Measurements from ENCODE around the gene SET. TPM values are rescaled to one million over a fixed set of nuclear protein-coding genes. Genes with fewer than 3 reads are reported as not detected.

The SET gene
- total and polyA plus RNA-seq, 2 donors (not counting 3 experiments of a cell fraction or from before 2014, with no cell fraction given): 61.1 to 483 TPM

DNA sequence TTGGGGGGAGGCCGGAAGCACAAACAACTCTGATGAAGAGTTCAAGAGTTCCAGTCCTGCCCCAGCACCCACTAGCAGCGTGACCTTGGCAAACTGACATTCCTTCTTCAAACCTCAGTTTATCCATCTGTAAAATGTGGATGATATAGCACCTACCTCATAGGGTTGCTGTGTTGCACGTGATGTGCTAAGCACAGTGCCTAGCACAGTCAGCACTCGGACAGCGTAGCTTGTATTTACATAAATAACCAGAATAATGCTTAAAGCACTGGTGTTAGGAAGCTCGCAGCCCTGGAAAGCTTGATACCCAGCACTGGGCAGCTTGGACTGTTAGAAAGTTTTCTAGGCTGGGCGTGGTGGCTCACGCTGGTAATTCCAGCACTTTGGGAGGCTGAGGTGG lies 18.4 kb downstream of the SET start:
- Histone ChIP-seq H4K20me1 (replicated peaks; ENCODE audit: control insufficient read depth, extremely low read depth, insufficient read depth, low read length) (no peaks in the 10 kb centered on the region), H3K27ac (ENCODE audit: insufficient read depth, low read depth, low read length) (no peak overlapping the region), H3K36me3 (ENCODE audit: control insufficient read depth in 2 of 2, extremely low read depth in 1 of 2, insufficient read depth in 2 of 2, low read length in 2 of 2) (peaks cover 2 to 4% of the 10 kb centered on the region in 2 experiments), H3K9me1 (replicated peaks; ENCODE audit: control insufficient read depth, extremely low read depth, insufficient read depth, low read length) (no peaks in the 10 kb centered on the region), H3K4me1 (ENCODE audit: control insufficient read depth, extremely low read depth, insufficient read depth, low read length) (peaks cover 8% of the 10 kb centered on the region), H3K79me2 (ENCODE audit: control insufficient read depth, insufficient read depth, low read length) (peaks cover 10% of the 10 kb centered on the region), H3K9ac (replicated peaks; ENCODE audit: extremely low read depth, insufficient read depth, low read length) (no peak overlapping the region), H3K9me3 (replicated peaks; ENCODE audit: control insufficient read depth, insufficient read depth, low read length) (no peaks in the 10 kb centered on the region), H3K4me3 (replicated peaks in 1 of 3; ENCODE audit: insufficient read depth in 1 of 3, low read depth in 1 of 3, low read length in 3 of 3) (no peak overlapping the region), H3K4me2 (ENCODE audit: insufficient read depth, low read length) (no peak overlapping the region), H2AFZ (ENCODE audit: low read depth, low read length) (no peak overlapping the region), H3K27me3 (ENCODE audit: control insufficient read depth in 2 of 2, insufficient read depth in 2 of 2, low read length in 2 of 2) (no peaks in the 10 kb centered on the region)
- intact Hi-C loops (cut with micrococcal nuclease) (no loop called here), dilution Hi-C loops (cut with MboI; ENCODE audit: extremely low pct_ligation_motif_present, low sequenced_read_pairs) (no loop called here)
- ChIA-PET POLR2A (no interaction called here), CTCF (no interaction called here)
- TF ChIP-seq POLR2A (IDR thresholded peaks at IDR 0.05; ENCODE audit: low read depth, low read length) (no peak), EZH2 (IDR thresholded peaks at IDR 0.05; ENCODE audit: borderline replicate concordance, low read depth, low read length, severe bottlenecking) (no peak), MYC (IDR thresholded peaks at IDR 0.05; ENCODE audit: low read depth, low read length) (no peak), FOS (IDR thresholded peaks at IDR 0.05; ENCODE audit: borderline replicate concordance, insufficient read depth, low read length) (no peak), JUN (IDR thresholded peaks at IDR 0.05; ENCODE audit: borderline replicate concordance, insufficient read depth, insufficient read length, low read depth) (no peak), POLR2AphosphoS5 (IDR thresholded peaks at IDR 0.05; ENCODE audit: insufficient read depth, low read depth, low read length) (no peak)
- TF ChIP-seq, protein P1, sequence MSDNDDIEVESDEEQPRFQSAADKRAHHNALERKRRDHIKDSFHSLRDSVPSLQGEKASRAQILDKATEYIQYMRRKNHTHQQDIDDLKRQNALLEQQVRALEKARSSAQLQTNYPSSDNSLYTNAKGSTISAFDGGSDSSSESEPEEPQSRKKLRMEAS (IDR thresholded peaks at IDR 0.05; ENCODE audit: insufficient read depth, insufficient read length): no peak
- FAIRE-seq (no peak), DNase-seq (ENCODE audit: low read depth, low spot score) (no peak)
- BruUV-seq (replicated peaks): no TSS peak
